ENCODE results near the gene R3HDM4.
A peak's percentile ranks its signal among the peaks of the same experiment; 100 is the strongest.
"Not testable (repeated sequence)": the region's sequence is repeated elsewhere in the genome, so short reads cannot be mapped to it uniquely, and the experiment has no call there.

Gene R3HDM4

GRCh38 chr19:899336-900042, 13.5 kb downstream of the R3HDM4 start:
- Mint-ChIP-seq H3K9me3 (no peaks in the 10 kb centered on the region), H3K27ac (no peak overlapping the region)

GRCh38 chr19:898663-899062, 14.4 kb downstream of the R3HDM4 start:
- Mint-ChIP-seq H3K9me3 (no peaks in the 10 kb centered on the region), H3K27ac (no peak overlapping the region)

More at GRCh38 chr19:899336-900042, 13.5 kb downstream of the R3HDM4 start:
- no peak for DNase-seq
- no peaks in the 10 kb centered on the region for H3K36me3 Mint-ChIP-seq (ENCODE audit: low read depth)
- H3K4me3 Mint-ChIP-seq, result no peak overlapping the region
- H3K27me3 Mint-ChIP-seq, result no peaks in the 10 kb centered on the region
- ATAC-seq, result no peak
- peaks cover 12% of the 10 kb centered on the region for H3K4me1 Mint-ChIP-seq

GRCh38 chr19:897442-898039, 15.5 kb downstream of the R3HDM4 start:
- H3K27ac Mint-ChIP-seq, result no peak overlapping the region
- no peaks in the 10 kb centered on the region for H3K9me3 Mint-ChIP-seq
- H3K27me3 Mint-ChIP-seq, result no peaks in the 10 kb centered on the region
- ATAC-seq (no peak), DNase-seq (no peak)
- peaks cover 8% of the 10 kb centered on the region for H3K4me1 Mint-ChIP-seq
- peaks cover 4% of the 10 kb centered on the region for H3K36me3 Mint-ChIP-seq (ENCODE audit: low read depth)
- H3K4me3 Mint-ChIP-seq, result no peak overlapping the region

More at GRCh38 chr19:898663-899062, 14.4 kb downstream of the R3HDM4 start:
- no peaks in the 10 kb centered on the region for H3K27me3 Mint-ChIP-seq
- ATAC-seq, result no peak
- no peak overlapping the region for H3K4me3 Mint-ChIP-seq
- no peaks in the 10 kb centered on the region for H3K36me3 Mint-ChIP-seq (ENCODE audit: low read depth)
- DNase-seq, result no peak
- peaks cover 7% of the 10 kb centered on the region for H3K4me1 Mint-ChIP-seq

GRCh38 chr19:896999-897398, 16.0 kb downstream of the R3HDM4 start:
- Mint-ChIP-seq H3K27me3 (no peaks in the 10 kb centered on the region), H3K9me3 (no peaks in the 10 kb centered on the region), H3K27ac (no peak overlapping the region), H3K4me3 (no peak overlapping the region), H3K4me1 (peaks cover 10% of the 10 kb centered on the region), H3K36me3 (ENCODE audit: low read depth) (peaks cover 4% of the 10 kb centered on the region)
- DNase-seq (no peak), ATAC-seq (no peak)

GRCh38 chr19:896434-896833, 16.6 kb downstream of the R3HDM4 start:
- Mint-ChIP-seq H3K4me1 (peaks cover 10% of the 10 kb centered on the region), H3K27me3 (no peaks in the 10 kb centered on the region), H3K36me3 (ENCODE audit: low read depth) (peaks cover 4% of the 10 kb centered on the region), H3K27ac (no peak overlapping the region), H3K4me3 (no peak overlapping the region), H3K9me3 (no peaks in the 10 kb centered on the region)
- DNase-seq, result no peak
- no peak for ATAC-seq

- no peaks in the 10 kb centered on the region for H3K9me3 Mint-ChIP-seq
- peak within 1 kb of the TSS; percentile 98 for H3K27ac Mint-ChIP-seq
- no peaks in the 10 kb centered on the region for H3K27me3 Mint-ChIP-seq
- peak within 1 kb of the TSS; percentile 82 for H3K4me3 Mint-ChIP-seq
- peaks cover 14% of the 10 kb centered on the region for H3K4me1 Mint-ChIP-seq
- H3K36me3 Mint-ChIP-seq (ENCODE audit: low read depth), result peaks cover 4% of the 10 kb centered on the region
- peak; percentile 87 for DNase-seq
- peak; percentile 89 for ATAC-seq
Measured at GRCh38 chr19:892894-893689, 19.9 kb downstream of the R3HDM4 start, which contains the start of the genes MED16 and RNU6-9. Gene MED16 (minus strand): TSS chr19:893187. CDS start chr19:891131, 2,056 bp downstream. Gene RNU6-9 (plus strand): TSS chr19:893484.

- Mint-ChIP-seq H3K36me3 (ENCODE audit: low read depth) (peaks cover 4% of the 10 kb centered on the region), H3K9me3 (no peaks in the 10 kb centered on the region), H3K27ac (peak overlapping the region; percentile 80), H3K4me3 (peak overlapping the region; percentile 82), H3K4me1 (peaks cover 18% of the 10 kb centered on the region), H3K27me3 (no peaks in the 10 kb centered on the region)
- DNase-seq, result peak; percentile 25
- ATAC-seq, result no peak
Measured at GRCh38 chr19:892243-892893, 20.7 kb downstream of the R3HDM4 start.

GRCh38 chr19:891421-892200, 21.4 kb downstream of the R3HDM4 start:
- ATAC-seq; H3K9me3 Mint-ChIP-seq; H3K27me3 Mint-ChIP-seq; H3K27ac Mint-ChIP-seq; DNase-seq; H3K36me3 Mint-ChIP-seq (ENCODE audit: low read depth): not testable (repeated sequence)
- peak overlapping the region; percentile 82 for H3K4me3 Mint-ChIP-seq
- peaks cover 18% of the 10 kb centered on the region for H3K4me1 Mint-ChIP-seq

- Mint-ChIP-seq H3K9me3 (no peaks in the 10 kb centered on the region), H3K27me3 (no peaks in the 10 kb centered on the region), H3K4me3 (no peak overlapping the region), H3K27ac (peak overlapping the region; percentile 42), H3K36me3 (ENCODE audit: low read depth) (peaks cover 4% of the 10 kb centered on the region), H3K4me1 (peaks cover 18% of the 10 kb centered on the region)
- ATAC-seq (no peak), DNase-seq (no peak)
Measured at GRCh38 chr19:890831-891230, 22.2 kb downstream of the R3HDM4 start.

GRCh38 chr19:889662-890295, 23.2 kb downstream of the R3HDM4 start:
- Mint-ChIP-seq H3K27ac (no peak overlapping the region), H3K4me1 (peaks cover 18% of the 10 kb centered on the region), H3K9me3 (no peaks in the 10 kb centered on the region), H3K36me3 (ENCODE audit: low read depth) (peaks cover 4% of the 10 kb centered on the region), H3K4me3 (no peak overlapping the region), H3K27me3 (no peaks in the 10 kb centered on the region)
- DNase-seq (no peak), ATAC-seq (no peak)

- Mint-ChIP-seq H3K36me3 (ENCODE audit: low read depth) (peaks cover 4% of the 10 kb centered on the region), H3K9me3 (no peaks in the 10 kb centered on the region), H3K4me1 (peaks cover 18% of the 10 kb centered on the region), H3K27me3 (no peaks in the 10 kb centered on the region), H3K27ac (no peak overlapping the region), H3K4me3 (no peak overlapping the region)
- no peak for ATAC-seq
- DNase-seq, result peak; percentile 31
Measured at GRCh38 chr19:888581-889385, 24.2 kb downstream of the R3HDM4 start.

GRCh38 chr19:887599-887998, 25.4 kb downstream of the R3HDM4 start:
- DNase-seq (no peak), ATAC-seq (no peak)
- peaks cover 12% of the 10 kb centered on the region for H3K4me1 Mint-ChIP-seq
- no peaks in the 10 kb centered on the region for H3K36me3 Mint-ChIP-seq (ENCODE audit: low read depth)
- no peak overlapping the region for H3K4me3 Mint-ChIP-seq
- no peak overlapping the region for H3K27ac Mint-ChIP-seq
- no peaks in the 10 kb centered on the region for H3K27me3 Mint-ChIP-seq
- no peaks in the 10 kb centered on the region for H3K9me3 Mint-ChIP-seq

- Mint-ChIP-seq H3K4me1 (peaks cover 10% of the 10 kb centered on the region), H3K27me3 (no peaks in the 10 kb centered on the region), H3K27ac (no peak overlapping the region), H3K36me3 (ENCODE audit: low read depth) (no peaks in the 10 kb centered on the region), H3K9me3 (no peaks in the 10 kb centered on the region), H3K4me3 (no peak overlapping the region)
- no peak for ATAC-seq
- no peak for DNase-seq
Measured at GRCh38 chr19:887072-887471, 25.9 kb downstream of the R3HDM4 start.
